Tibial artery (tissue), 4 donors: ENCODE measurements around the gene KRTAP1-5.
"Not testable (repeated sequence)": the region's sequence is repeated elsewhere in the genome, so short reads cannot be mapped to it uniquely, and the experiment has no call there.

Source experiments
- DNase-seq, 2 donors: peaks; one replicate each; pipeline ENCODE4 v3.0.0-alpha.2; 2019
- H3K27ac ChIP-seq, 2 donors: fragments of 200-600 bp; sonication (generic) in 1 of 2; 1 replicate in 1 of 2; 2 replicates in 1 of 2; pipeline ENCODE4 v1.5.1; 2018 to 2019; ENCODE audit warnings: mild to moderate bottlenecking in 1 of 2
- H3K27me3 ChIP-seq, 2 donors: fragments of 200-600 bp; sonication (generic) in 1 of 2; one replicate each; pipeline versions ENCODE4 v1.5.1 to v1.6.0; 2016 to 2019
- H3K36me3 ChIP-seq, 3 donors: fragments of 200-600 bp; sonication (generic) in 2 of 3; one replicate each; pipeline ENCODE4 v1.5.1; 2016 to 2019; ENCODE audit warnings: mild to moderate bottlenecking in 2 of 3
- H3K4me1 ChIP-seq, 4 donors: fragments of 200-600 bp; sonication (generic) in 2 of 4; 1 replicate in 3 of 4; 2 replicates in 1 of 4; pipeline ENCODE4 v1.5.1; 2016 to 2019
- H3K4me3 ChIP-seq, 2 donors: fragments of 200-600 bp; sonication (generic) in 1 of 2; 1 replicate in 1 of 2; 2 replicates in 1 of 2; pipeline ENCODE4 v1.5.1; 2018 to 2019; ENCODE audit warnings: mild to moderate bottlenecking in 2 of 2
- H3K9me3 ChIP-seq, 3 donors: fragments of 200-600 bp; sonication (generic) in 1 of 3; one replicate each; pipeline ENCODE4 v1.5.1; 2016 to 2019
- CTCF ChIP-seq, 2 experiments: fragments of 200-600 bp in 1 of 2; fragments of 450-650 bp in 1 of 2; IDR thresholded peaks; one replicate each; pipeline ENCODE4 v1.5.1; 2017 to 2019; ENCODE audit warnings: antibody characterized with exemption in 2 of 2, mild to moderate bottlenecking in 1 of 2, moderate library complexity in 1 of 2
- intact Hi-C: fragments of 100-400 bp; cut with DNase I; formaldehyde crosslinking; loops from one replicate; pipeline ENCODE4 v1.15.0; 2023; ENCODE audit warnings: low total_unique reads

KRTAP1-5 gene

DNA sequence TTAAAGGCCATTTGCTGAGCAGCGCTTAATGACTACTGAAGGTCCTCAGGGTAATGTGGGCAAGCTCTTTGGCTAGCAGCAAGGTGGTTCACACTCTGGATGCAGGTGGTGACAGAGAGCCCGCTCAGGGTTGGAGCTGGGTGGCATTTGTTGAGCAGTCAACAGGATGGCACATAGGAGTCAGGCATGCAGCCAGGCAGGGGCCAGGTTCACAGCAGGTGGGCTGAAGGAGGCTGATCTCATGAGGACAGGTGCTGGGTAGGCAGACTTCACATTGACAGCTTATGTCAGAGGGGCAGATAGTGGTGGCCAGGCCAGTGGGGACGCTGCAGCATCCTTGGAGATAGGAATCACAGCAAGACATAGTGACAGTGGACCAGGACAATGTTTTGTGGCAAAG, 22.6 kb downstream of the KRTAP1-5 start:
- no peak overlapping the region for H3K4me3 ChIP-seq
- H3K36me3 ChIP-seq: no peaks in the 10 kb centered on the region
- no peaks in the 10 kb centered on the region for H3K4me1 ChIP-seq
- no peaks in the 10 kb centered on the region for H3K27me3 ChIP-seq
- intact Hi-C loops: no loop called here
- DNase-seq: no peak
- no peak for TF ChIP-seq CTCF (IDR thresholded peaks at IDR 0.05)
- no peak overlapping the region for H3K27ac ChIP-seq
- no peaks in the 10 kb centered on the region for H3K9me3 ChIP-seq

GRCh38 chr17:41003926-41004325, 23.1 kb downstream of the KRTAP1-5 start:
- no peak for TF ChIP-seq CTCF (IDR thresholded peaks at IDR 0.05)
- Histone ChIP-seq H3K4me1 (no peaks in the 10 kb centered on the region), H3K27me3 (no peaks in the 10 kb centered on the region), H3K9me3 (no peaks in the 10 kb centered on the region), H3K27ac (no peak overlapping the region), H3K36me3 (no peaks in the 10 kb centered on the region), H3K4me3 (no peak overlapping the region)
- intact Hi-C loops: no loop called here
- no peak for DNase-seq

- Histone ChIP-seq H3K4me1 (no peaks in the 10 kb centered on the region), H3K27me3 (no peaks in the 10 kb centered on the region), H3K27ac (no peak overlapping the region), H3K9me3 (no peaks in the 10 kb centered on the region), H3K36me3 (no peaks in the 10 kb centered on the region), H3K4me3 (no peak overlapping the region)
- intact Hi-C loops: no loop called here
- DNase-seq: no peak
- no peak for TF ChIP-seq CTCF (IDR thresholded peaks at IDR 0.05)
Measured at GRCh38 chr17:41002814-41003213, 24.2 kb downstream of the KRTAP1-5 start.

DNA sequence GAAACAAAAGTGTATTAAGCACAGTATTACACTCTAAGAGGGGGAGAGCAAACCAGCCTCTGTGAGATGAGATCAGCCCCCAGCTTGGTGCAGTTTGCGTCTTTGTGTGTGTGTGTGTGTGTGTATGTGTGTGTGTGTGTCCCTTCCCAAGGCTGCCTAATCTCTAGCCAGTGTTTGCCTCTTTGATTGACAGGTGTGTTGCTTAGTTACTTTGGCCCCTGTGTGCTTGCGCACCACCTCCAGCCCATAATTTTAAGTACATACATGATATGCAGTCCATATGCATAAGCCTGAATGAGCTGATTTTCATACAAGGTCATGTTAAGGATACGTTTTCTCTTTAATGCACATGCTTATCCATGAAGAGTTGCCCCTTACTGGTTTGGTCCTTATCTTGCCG, 25.2 kb downstream of the KRTAP1-5 start:
- no peak for TF ChIP-seq CTCF (IDR thresholded peaks at IDR 0.05)
- intact Hi-C loops: no loop called here
- no peaks in the 10 kb centered on the region for H3K4me1 ChIP-seq
- DNase-seq: no peak
- H3K27me3 ChIP-seq: no peaks in the 10 kb centered on the region
- H3K36me3 ChIP-seq: no peaks in the 10 kb centered on the region
- H3K27ac ChIP-seq: no peak overlapping the region
- no peak overlapping the region for H3K4me3 ChIP-seq
- H3K9me3 ChIP-seq: no peaks in the 10 kb centered on the region

DNA sequence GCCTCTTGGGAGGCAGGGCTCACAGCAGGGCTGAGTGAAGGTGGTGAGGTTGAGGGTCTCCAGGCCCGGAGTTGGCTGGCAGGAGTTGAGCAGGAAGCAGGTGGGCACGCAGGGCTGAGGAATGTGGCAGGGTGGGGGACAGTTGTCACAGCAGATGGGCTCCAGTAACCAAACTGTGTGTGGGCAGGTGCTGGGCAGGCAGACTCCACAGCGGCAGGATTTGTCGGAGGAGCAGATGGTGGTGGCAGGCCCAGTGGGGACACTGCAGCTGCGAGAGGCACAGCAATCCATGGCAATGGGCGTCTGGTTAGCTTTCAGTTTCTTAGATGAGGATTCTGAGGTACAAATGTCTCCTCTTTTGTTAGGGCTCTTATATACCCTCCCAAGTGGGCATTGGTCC, 27.4 kb downstream of the KRTAP1-5 start, which contains the start of gene KRTAP3-2:
KRTAP3-2 (minus strand) TSS at position 344 of the 400 bp plus-strand sequence; CDS start at position 291, 53 bp downstream.
- H3K9me3 ChIP-seq, H3K27me3 ChIP-seq, H3K27ac ChIP-seq, H3K4me3 ChIP-seq, intact Hi-C loops, H3K4me1 ChIP-seq, DNase-seq, H3K36me3 ChIP-seq: not testable (repeated sequence)

GRCh38 chr17:40997361-40997760, 29.6 kb downstream of the KRTAP1-5 start:
- intact Hi-C loops: no loop called here
- H3K4me3 ChIP-seq: no peak overlapping the region
- H3K9me3 ChIP-seq: no peaks in the 10 kb centered on the region
- peaks cover 0 to 12% of the 10 kb centered on the region in 2 donors for H3K27me3 ChIP-seq
- no peak overlapping the region for H3K27ac ChIP-seq
- TF ChIP-seq CTCF (IDR thresholded peaks at IDR 0.05): no peak
- DNase-seq: no peak
- no peaks in the 10 kb centered on the region for H3K4me1 ChIP-seq
- no peaks in the 10 kb centered on the region for H3K36me3 ChIP-seq
